ENCODE results near the gene SRGAP2C.
"Not testable (repeated sequence)": the region's sequence is repeated elsewhere in the genome, so short reads cannot be mapped to it uniquely, and the experiment has no call there.

The SRGAP2C gene

DNA sequence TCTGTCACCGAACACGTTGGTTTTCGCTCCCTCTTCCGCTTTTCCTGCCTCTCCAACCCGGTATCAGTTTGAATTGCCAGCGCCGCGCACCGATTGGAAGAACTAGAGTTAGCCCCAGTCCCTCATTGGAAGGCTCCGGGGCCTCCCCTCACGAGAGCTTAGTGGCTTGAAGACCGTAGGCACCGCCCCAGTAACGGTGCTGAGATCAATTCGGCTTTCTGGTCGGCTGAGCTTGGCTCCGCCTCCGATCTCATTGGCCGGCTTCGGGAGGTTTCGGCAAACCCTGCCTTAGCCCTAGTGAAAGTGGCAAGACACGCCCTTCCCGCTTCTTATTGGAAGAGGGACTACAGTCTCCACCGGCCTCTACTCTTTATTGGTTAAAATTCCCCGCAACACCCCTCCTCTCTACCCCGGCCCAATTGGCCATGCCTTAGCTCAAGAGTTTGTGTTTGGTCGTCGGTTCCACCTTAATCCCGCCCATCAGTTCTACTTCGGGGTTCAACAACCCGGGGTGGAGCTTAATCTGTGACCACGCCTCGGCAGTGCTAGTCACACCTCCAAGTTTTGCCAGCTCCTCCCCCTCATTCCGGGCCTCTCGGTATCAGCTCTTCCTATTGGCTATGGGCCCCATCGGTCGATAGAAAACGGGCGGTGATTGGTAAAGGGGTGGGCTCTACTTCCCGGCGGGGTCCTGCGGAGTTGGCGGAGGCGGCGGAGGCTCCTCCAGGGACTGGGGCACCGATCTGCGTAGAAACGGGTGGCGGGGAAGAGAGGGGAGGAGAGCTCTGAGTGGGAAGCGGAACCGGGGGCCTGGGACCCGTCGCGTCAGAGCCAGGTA, at the start of gene SRGAP2C, which contains the start of gene FAM72B:
Gene SRGAP2C, plus strand, starts transcription at position 686 of the 838 bp plus-strand sequence. CDS start 2,472 bp downstream, outside the sequence.
Gene FAM72B, minus strand, starts transcription at position 51 of the 838 bp plus-strand sequence. CDS start 851 bp downstream, outside the sequence.
- in situ Hi-C loops (cut with HindIII; ENCODE audit: low pct_ligation_motif_present, low sequenced_read_pairs); H3K36me3 ChIP-seq (replicated peaks); H3K27me3 ChIP-seq (replicated peaks): not testable (repeated sequence)
- peak; percentile 100 for DNase-seq
- Histone ChIP-seq H3K27ac (peak within 1 kb of the TSS; percentile 17), H3K4me3 (ENCODE audit: low read depth, low read length) (peak within 1 kb of the TSS; percentile 56)

DNA sequence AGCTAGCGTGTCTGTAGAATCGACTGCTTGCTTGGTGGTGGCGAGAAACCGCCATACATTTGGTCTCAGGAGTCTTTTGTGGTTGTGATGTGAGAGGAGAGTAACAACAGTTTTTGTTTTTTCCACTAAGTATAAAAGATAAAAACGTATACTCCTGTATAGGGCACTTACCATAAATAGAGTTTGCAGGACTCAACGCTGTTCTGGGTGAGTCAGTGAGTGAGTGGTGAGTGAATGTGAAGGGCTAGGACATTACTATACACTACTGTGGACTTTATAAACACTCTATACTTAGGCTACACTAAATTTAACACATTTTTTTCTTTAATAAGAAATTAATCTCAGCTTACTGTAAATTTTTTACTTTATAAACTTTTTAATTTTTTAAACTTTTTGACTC, 44.4 kb upstream of the SRGAP2C start:
- H3K4me3 ChIP-seq (ENCODE audit: low read depth, low read length); in situ Hi-C loops (cut with HindIII; ENCODE audit: low pct_ligation_motif_present, low sequenced_read_pairs); DNase-seq; H3K36me3 ChIP-seq (replicated peaks); H3K27ac ChIP-seq; H3K27me3 ChIP-seq (replicated peaks): not testable (repeated sequence)

DNA sequence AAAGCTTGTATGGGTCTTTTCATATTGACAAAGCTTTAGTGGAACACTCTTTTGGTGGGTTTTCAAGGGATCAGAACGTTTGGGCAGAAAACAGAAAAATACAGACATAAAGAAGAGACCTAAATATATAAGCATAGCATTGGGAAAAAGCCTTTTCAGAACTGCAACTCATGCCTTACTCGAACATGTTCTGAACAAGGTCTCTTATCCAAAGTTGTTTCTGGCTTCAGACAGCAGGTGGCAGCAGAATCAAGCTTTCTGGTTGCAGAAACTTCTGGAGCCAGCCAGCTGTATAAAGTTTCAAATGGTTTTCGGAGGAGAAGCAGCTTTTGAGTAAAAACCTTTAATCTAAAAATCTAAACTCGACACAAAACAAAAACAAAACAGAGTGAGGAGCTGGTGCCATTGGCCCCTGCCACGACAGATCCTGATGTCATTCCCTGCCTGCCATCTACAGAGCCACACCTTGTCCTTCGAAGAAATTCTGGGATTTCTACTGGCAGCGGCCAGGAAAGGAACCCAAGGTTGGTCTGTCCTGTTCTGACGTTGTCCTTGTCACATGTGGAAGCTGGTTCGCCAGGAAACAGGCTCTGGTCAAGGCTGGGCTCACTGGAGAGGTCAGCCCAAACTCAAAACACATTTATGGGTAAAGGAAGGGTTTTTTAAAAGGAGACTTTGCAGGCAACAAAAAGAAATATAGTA, 36.1 kb upstream of the SRGAP2C start:
- H3K36me3 ChIP-seq (replicated peaks); H3K27me3 ChIP-seq (replicated peaks); in situ Hi-C loops (cut with HindIII; ENCODE audit: low pct_ligation_motif_present, low sequenced_read_pairs); DNase-seq; H3K27ac ChIP-seq; H3K4me3 ChIP-seq (ENCODE audit: low read depth, low read length): not testable (repeated sequence)

DNA sequence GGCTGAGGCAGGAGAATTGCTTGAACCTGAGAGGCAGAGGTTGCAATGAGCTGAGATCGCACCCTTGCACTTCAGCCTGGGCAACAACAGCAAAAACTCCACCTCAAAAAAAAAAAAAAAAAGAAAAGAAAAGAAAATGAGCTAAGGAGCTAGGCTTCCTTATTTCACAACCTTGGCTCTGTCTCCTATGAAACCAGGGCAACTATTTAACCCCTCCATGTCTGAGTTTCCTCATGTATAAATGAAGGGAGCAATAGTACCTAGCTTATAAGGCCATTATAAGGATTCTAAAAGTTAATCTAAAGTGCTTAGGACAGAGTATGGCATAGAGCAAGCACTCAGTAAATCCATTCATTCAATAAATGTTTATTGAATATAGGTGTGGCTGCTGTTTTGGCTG, 33.5 kb upstream of the SRGAP2C start:
- H3K36me3 ChIP-seq (replicated peaks); in situ Hi-C loops (cut with HindIII; ENCODE audit: low pct_ligation_motif_present, low sequenced_read_pairs); H3K27ac ChIP-seq; H3K27me3 ChIP-seq (replicated peaks); DNase-seq; H3K4me3 ChIP-seq (ENCODE audit: low read depth, low read length): not testable (repeated sequence)

DNA sequence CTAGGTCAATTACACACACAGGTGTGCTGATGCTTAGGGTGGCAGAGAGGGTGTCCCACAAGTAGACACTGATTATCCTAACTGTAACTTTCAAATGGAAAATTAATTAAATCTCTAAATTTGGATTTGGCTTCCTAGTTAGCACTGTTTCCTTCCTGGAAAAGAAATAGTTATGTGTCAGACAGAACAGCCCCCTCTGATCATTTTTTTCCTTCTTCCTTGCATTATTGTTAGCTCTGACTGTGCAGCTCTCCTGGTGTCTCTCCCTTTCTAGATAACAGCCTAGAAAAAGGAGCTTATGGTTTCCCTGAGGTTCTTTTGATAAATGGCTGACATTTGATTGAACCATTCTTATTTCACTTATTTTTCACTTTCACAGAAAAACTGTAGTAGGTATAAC, 32.0 kb upstream of the SRGAP2C start:
- DNase-seq; in situ Hi-C loops (cut with HindIII; ENCODE audit: low pct_ligation_motif_present, low sequenced_read_pairs); H3K27me3 ChIP-seq (replicated peaks); H3K36me3 ChIP-seq (replicated peaks); H3K4me3 ChIP-seq (ENCODE audit: low read depth, low read length); H3K27ac ChIP-seq: not testable (repeated sequence)

DNA sequence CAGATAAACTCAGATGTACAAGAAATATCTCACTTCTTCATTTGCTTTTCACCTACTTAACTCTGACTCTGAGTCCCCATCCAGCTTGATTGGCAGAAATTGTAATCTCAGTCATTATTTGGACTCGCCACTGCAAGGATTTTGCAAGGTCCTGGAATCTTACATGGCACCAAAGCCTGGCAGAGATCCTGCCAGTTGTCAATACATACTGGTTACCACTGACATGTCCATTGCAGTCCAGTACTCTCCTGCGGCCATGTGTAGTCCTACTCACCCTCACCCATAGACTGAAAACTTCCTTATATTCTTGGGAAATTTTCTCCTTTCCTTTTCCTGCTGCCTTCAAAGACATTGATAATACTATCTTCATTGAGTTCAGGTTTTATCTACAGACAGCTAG, 30.0 kb upstream of the SRGAP2C start:
- in situ Hi-C loops (cut with HindIII; ENCODE audit: low pct_ligation_motif_present, low sequenced_read_pairs); DNase-seq; H3K27me3 ChIP-seq (replicated peaks); H3K36me3 ChIP-seq (replicated peaks); H3K27ac ChIP-seq; H3K4me3 ChIP-seq (ENCODE audit: low read depth, low read length): not testable (repeated sequence)

DNA sequence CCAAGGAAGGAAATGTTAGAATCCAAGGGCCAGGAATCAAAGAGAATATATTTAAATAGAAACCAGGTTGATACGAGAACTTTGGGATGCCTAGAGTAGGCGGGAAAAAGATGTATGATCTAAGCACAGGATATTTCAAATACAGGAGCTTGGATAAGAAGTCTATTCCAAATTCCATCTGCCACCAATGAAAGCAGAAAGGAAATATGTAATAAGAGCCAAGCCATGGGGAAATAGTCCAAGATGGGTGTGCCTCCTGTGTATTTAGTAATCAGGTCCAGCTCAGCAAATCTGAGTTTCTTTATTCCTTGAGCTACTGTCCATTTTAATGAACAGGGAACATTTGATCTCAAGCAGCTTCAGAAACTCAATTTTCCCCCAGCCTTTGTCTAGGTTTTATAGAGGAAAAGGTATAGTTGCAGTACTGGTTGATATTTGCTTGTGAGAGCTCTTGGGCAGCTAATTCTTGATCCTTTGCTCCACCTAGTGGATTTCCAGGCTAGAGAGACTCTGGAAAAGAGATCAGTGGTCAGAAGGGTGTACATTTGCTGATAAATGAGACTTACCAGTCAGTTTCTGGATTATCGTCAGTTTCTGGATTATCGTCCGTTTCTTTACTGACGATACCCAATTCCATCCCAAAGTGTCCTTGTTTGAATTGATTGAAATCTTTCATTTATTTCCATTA, 29.0 kb upstream of the SRGAP2C start:
- H3K27ac ChIP-seq; H3K4me3 ChIP-seq (ENCODE audit: low read depth, low read length); H3K27me3 ChIP-seq (replicated peaks); in situ Hi-C loops (cut with HindIII; ENCODE audit: low pct_ligation_motif_present, low sequenced_read_pairs); H3K36me3 ChIP-seq (replicated peaks): not testable (repeated sequence)
- DNase-seq, result peak; percentile 24
- TF ChIP-seq, protein P1, sequence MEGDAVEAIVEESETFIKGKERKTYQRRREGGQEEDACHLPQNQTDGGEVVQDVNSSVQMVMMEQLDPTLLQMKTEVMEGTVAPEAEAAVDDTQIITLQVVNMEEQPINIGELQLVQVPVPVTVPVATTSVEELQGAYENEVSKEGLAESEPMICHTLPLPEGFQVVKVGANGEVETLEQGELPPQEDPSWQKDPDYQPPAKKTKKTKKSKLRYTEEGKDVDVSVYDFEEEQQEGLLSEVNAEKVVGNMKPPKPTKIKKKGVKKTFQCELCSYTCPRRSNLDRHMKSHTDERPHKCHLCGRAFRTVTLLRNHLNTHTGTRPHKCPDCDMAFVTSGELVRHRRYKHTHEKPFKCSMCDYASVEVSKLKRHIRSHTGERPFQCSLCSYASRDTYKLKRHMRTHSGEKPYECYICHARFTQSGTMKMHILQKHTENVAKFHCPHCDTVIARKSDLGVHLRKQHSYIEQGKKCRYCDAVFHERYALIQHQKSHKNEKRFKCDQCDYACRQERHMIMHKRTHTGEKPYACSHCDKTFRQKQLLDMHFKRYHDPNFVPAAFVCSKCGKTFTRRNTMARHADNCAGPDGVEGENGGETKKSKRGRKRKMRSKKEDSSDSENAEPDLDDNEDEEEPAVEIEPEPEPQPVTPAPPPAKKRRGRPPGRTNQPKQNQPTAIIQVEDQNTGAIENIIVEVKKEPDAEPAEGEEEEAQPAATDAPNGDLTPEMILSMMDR (IDR thresholded peaks at IDR 0.05; ENCODE audit: low read depth, low read length, missing control alignments), result peak; percentile 39

DNA sequence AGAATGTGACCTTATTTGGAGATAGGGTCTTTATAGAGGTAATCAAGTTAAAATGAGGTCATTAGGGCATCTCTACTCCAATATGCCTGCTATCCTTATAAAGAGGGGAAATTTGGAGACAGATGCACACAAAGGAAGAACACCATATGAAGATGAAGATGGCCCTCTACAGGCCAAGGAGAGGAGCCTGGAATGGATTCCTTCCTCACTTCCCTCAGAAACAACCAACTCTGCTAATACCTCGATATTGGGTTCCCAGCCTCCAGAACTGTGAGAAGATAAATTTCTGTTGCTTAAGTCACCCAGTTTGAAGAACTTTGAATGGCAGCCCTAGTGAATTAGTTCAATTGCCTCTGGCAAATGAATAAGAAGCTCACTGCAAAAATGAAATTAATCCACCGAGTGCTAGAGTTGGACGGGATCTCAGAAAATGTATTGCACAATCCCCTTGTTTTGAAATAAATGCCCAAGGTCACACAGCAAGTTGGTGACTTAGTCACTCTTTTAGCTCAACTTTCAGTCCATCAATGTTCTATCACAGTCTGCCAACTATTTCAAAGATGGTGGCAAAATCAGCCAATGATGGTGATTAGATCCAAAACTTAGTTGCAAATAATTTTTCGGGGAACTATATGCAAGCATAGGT, 27.7 kb upstream of the SRGAP2C start:
- in situ Hi-C loops (cut with HindIII; ENCODE audit: low pct_ligation_motif_present, low sequenced_read_pairs); H3K4me3 ChIP-seq (ENCODE audit: low read depth, low read length); H3K36me3 ChIP-seq (replicated peaks); DNase-seq; H3K27me3 ChIP-seq (replicated peaks); H3K27ac ChIP-seq: not testable (repeated sequence)

DNA sequence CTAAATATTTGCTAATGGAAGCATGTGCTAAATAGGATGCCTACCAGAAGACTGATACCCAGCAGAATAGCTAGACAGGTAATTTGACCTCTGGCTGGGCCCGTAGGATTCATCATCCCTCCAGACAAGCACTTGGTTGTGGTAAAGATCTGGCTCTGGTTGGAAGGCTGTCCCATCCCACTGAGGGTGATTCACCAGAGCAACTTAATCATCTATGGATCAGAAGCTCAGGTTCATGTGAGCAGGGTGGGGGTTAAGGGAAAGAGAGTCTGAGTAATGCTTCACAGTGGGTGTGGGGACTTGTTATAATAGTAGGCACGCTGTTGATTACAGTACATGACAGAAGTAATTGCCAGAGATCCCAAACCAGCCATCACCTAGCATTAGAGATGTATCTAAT, 27.2 kb upstream of the SRGAP2C start:
- in situ Hi-C loops (cut with HindIII; ENCODE audit: low pct_ligation_motif_present, low sequenced_read_pairs); H3K36me3 ChIP-seq (replicated peaks); H3K27me3 ChIP-seq (replicated peaks); H3K4me3 ChIP-seq (ENCODE audit: low read depth, low read length); H3K27ac ChIP-seq: not testable (repeated sequence)
- DNase-seq, result peak; percentile 61

DNA sequence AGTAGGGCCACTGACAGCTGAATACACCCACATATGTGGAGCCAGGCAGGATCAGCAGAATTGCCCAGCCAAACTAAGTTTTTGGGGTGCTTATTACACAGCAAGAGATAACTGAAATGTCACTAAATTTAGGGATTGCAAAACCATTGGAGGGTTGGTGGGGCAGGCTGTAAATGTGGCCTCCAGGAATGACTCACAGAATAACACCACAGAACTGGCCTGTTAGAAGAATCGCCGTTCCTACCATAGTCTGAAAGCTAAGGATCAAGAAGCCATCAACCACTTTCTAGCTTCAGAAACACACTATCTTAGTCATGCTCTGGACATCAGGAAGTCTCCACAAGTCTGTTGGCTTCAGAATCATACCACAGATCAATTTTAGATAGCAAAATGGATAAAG, 24.7 kb upstream of the SRGAP2C start:
- peak; percentile 30 for DNase-seq
- in situ Hi-C loops (cut with HindIII; ENCODE audit: low pct_ligation_motif_present, low sequenced_read_pairs), result not testable (repeated sequence)

DNA sequence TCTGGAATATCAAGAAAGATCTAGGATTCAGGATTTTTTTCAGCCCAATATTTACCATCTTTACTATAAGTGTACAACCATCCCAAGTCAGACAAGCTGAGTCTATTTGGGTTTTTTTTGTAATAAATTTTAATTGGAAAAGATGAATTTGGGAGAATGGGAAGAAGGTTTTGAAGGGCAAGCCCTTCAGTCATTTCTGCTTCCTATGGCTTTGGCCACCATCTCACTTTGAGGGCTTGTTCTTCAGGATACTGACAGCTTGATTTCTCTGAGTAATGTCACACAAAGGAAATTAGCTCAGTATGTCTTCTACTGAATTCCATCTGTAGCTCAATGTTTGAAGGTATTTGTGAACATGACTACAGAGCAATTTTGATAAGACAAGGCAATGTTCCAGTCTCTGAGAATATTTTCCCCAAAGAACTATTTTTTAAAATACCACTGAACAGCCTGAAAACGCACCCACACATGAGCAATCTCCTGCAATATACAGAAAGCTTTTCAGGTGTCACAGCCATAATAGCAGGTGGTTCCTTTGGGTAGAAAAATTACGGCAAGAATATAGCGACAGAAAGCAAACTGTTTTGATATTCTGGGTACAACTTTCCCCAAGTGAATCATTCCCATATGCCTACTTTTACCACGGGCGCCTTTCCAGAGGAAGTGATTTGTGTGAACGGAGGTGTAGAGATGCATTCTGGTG, 23.4 kb upstream of the SRGAP2C start:
- H3K27me3 ChIP-seq (replicated peaks); H3K27ac ChIP-seq; DNase-seq; H3K4me3 ChIP-seq (ENCODE audit: low read depth, low read length); in situ Hi-C loops (cut with HindIII; ENCODE audit: low pct_ligation_motif_present, low sequenced_read_pairs); H3K36me3 ChIP-seq (replicated peaks): not testable (repeated sequence)

More for the DNA sequence above, 24.7 kb upstream of the SRGAP2C start:
- H3K27me3 ChIP-seq (replicated peaks); H3K4me3 ChIP-seq (ENCODE audit: low read depth, low read length); H3K36me3 ChIP-seq (replicated peaks): not testable (repeated sequence)
- peak overlapping the region; percentile 37 for H3K27ac ChIP-seq
